Ovary (tissue), 3 donors: ENCODE results near the gene PLXNA4.

ENCODE experiments used
- CTCF ChIP-seq, 3 donors: fragments of 450-650 bp in 2 of 3; fragments of 200-600 bp in 1 of 3; IDR thresholded peaks; one replicate each; pipeline versions ENCODE4 v1.5.1 to v1.8.0; 2016 to 2022; ENCODE audit warnings: antibody characterized with exemption in 3 of 3, mild to moderate bottlenecking in 1 of 3
- EP300 ChIP-seq: sonication (generic); formaldehyde crosslinking; IDR thresholded peaks from one replicate; pipeline ENCODE4 v1.6.1; 2017; ENCODE audit warnings: antibody characterized with exemption
- POLR2A ChIP-seq: fragments of 450-650 bp; IDR thresholded peaks from one replicate; pipeline ENCODE4 v1.6.1; 2017; ENCODE audit warnings: antibody characterized with exemption, mild to moderate bottlenecking, moderate library complexity
- donor health status: DM: no; HTN: no; CAD: no.

- TF ChIP-seq CTCF (IDR thresholded peaks at IDR 0.05) (no peak), EP300 (no peak), POLR2A (no peak)
Measured at GRCh38 chr7:132181946-132182685, 394.2 kb downstream of the PLXNA4 start.
